ENCODE measurements around the gene BTK. TPM values are rescaled to one million over a fixed set of nuclear protein-coding genes. Genes with fewer than 3 reads are reported as not detected.

The BTK gene
- 0.09 to 0.24 TPM (median 0.15 TPM) in 5 replicates for total RNA-seq (2022; extraction: Qiagen RNA extraction; ENCODE audit: low read depth)

DNA sequence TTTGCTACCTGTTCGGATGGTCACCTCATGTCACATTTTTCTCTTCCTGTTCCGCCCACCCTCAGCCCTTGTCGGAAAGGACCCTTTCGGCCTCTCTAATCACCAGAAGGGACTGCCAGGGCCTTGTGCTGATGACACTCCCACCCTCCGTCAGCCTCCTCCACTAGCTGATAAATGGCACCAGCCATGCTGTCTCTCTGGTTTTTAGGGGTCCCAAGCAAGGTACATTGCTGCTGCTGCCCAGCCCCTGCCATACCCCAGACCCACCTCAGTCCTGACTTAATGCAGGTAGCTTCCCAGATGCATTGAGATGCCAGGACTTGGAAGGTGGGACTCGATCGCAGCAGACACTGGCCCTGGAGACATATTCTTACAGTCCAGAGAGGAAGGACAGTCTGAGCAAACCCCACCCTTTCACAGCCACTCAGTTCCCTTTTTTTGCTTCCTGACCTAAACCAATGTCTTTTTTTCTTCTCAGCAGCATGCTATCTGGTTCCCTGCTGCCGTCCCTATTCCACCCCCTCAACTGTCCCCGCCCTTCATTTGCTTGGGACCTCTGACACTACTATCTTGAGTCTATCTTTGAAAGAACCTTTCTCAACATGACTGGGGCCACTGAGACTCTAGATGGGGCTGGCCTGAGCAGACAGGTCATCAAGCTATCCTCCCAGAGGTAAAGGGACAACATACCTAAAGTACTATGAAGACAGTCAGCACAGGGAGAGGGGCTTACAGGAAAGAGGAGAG lies at the start of gene BTK:
Gene BTK, minus strand, starts transcription at position 397 of the 747 bp plus-strand sequence. CDS start 10,907 bp downstream, outside the sequence.

DNA sequence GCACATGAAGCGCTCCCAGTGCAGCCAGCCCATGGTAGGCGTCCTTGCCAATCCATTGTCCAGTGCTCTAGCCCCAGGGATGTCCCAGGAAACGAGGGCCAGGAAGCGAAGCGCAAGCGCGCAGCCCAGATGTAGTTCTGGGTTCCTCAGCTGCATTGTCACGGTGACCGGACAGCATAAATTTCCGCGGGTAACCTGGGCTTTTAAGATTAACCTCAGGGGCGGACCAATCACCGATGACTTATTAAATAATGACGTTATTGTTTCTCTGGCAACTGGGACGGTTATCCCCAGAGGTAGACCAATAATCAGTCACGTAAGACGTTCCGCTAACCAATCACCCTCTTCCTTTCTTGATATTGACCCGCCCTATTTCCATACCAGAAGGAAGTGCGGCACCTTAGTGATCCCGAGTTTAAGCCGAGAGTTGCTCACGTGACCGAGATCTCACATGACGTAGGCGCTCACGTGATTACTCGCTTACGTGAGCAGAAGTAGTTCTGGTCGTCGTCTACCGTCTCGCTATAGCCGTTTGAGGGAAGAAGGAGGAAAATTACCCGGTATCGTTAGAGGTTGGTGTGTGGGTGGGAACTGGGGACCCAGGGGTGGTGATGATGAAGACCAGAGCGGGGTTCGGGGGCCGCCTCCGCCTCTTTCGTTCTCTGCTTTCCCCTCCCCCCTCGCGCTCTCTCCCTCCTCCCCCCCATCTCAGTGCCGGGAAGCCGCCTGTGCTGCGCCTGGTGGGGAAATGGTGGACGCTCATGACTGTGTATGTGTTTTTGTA lies 21.9 kb upstream of the BTK start, which contains the start of the genes GLA and HNRNPH2:
Gene GLA, minus strand, starts transcription at position 178 of the 784 bp plus-strand sequence. Its CDS starts 22 bp downstream, at position 156.
Gene HNRNPH2, plus strand, starts transcription at position 475 of the 784 bp plus-strand sequence. CDS start 3,767 bp downstream, outside the sequence.

DNA sequence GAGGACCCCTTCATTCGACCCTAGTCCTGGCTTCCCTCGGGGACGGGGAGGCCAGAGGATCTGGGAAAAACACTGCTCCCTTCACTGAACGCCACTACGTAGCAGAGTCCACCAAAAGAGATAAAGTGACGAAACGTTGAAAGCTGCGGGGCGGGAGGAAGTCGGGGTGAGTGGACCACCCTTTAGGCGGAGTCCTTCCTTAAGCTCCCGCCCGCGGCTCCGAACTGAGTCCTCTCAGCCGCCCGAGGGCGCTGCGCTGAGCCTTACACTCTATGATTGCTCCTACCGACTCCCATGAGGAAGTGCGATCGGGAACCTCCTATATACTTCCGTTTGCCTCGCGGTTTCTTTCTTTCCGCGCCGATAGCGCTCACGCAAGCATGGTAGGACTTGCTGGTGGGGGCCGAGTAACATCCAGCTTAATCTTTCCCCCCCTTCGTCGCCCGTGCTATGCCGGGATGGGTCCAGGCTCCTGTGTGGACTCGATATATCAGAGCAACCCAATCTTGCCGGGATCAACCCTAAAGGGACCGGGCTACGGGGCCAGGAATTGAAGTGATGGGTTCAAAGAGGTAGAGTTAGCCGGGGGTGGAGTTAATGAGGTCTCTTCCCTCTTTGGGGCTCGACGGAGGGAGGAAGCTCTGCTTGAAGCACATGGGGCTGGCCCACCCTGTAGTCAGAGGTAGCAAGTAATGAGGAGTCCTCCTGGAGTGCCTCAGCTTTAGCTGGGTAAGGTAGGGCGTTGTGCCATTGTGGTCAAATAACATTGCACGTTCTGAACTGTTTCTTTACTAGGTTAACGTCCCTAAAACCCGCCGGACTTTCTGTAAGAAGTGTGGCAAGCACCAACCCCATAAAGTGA lies 4.9 kb upstream of the BTK start, which contains the start of gene RPL36A:
Gene RPL36A, plus strand, starts transcription at position 348 of the 862 bp plus-strand sequence. Its CDS starts 33 bp downstream, at position 381.

GRCh38 chrX:101348452-101349192 lies 37.4 kb downstream of the BTK start, which contains the start of gene TIMM8A:
Gene TIMM8A, minus strand, starts transcription at chrX:101348742. Its CDS starts 78 bp downstream, at chrX:101348664.

Other genes starting within 250 kb of the BTK start
- gene DRP2, start 166.4 kb downstream of the BTK start, total RNA-seq (2022; extraction: Qiagen RNA extraction; ENCODE audit: low read depth), result 0.16 to 0.30 TPM (median 0.25 TPM) in 5 replicates
- gene TAF7L, start 94.9 kb downstream of the BTK start, total RNA-seq (2022; extraction: Qiagen RNA extraction; ENCODE audit: low read depth), result 0.06 to 0.15 TPM (median 0.09 TPM) in 4 of 5 replicates, not detected in the other
- gene TIMM8A, start 37.4 kb downstream of the BTK start, total RNA-seq (2022; extraction: Qiagen RNA extraction; ENCODE audit: low read depth), result 28.0 to 32.1 TPM (median 29.8 TPM) in 5 replicates
- 2,377 to 3,392 TPM (median 2,533 TPM) in 5 replicates for gene RPL36A, start 4.8 kb upstream of the BTK start, total RNA-seq (2022; extraction: Qiagen RNA extraction; ENCODE audit: low read depth)
- gene GLA, start 21.7 kb upstream of the BTK start, total RNA-seq (2022; extraction: Qiagen RNA extraction; ENCODE audit: low read depth), result 192 to 225 TPM (median 199 TPM) in 5 replicates
- 57.2 to 74.9 TPM (median 63.9 TPM) in 5 replicates for gene HNRNPH2, start 22.0 kb upstream of the BTK start, total RNA-seq (2022; extraction: Qiagen RNA extraction; ENCODE audit: low read depth)
- gene ARMCX4, start 99.3 kb upstream of the BTK start, total RNA-seq (2022; extraction: Qiagen RNA extraction; ENCODE audit: low read depth), result 0.43 to 0.90 TPM (median 0.45 TPM) in 5 replicates
- gene ARMCX1, start 164.4 kb upstream of the BTK start, total RNA-seq (2022; extraction: Qiagen RNA extraction; ENCODE audit: low read depth), result 0.16 to 0.34 TPM (median 0.29 TPM) in 5 replicates
- gene ARMCX6, start 231.8 kb upstream of the BTK start, total RNA-seq (2022; extraction: Qiagen RNA extraction; ENCODE audit: low read depth), result 42.0 to 46.9 TPM (median 46.6 TPM) in 5 replicates
- 18.9 to 30.7 TPM (median 20.7 TPM) in 5 replicates for gene ARMCX3, start 237.0 kb upstream of the BTK start, total RNA-seq (2022; extraction: Qiagen RNA extraction; ENCODE audit: low read depth)